Stimulated activated CD4-positive, alpha-beta T cell treated with anti-CD3 and anti-CD28 coated beads, Interleukin-4, amount 100 ng/mL, for 48 hours (primary cell): ENCODE data around the gene CFAP20.
"Not testable (repeated sequence)": the region's sequence is repeated elsewhere in the genome, so short reads cannot be mapped to it uniquely, and the experiment has no call there.

ENCODE experiments used
- DNase-seq, 2 donors: peaks; one replicate each; pipeline ENCODE4 v3.0.0-alpha.2; 2020; ENCODE audit warnings: low read depth in 2 of 2

The CFAP20 gene

DNA sequence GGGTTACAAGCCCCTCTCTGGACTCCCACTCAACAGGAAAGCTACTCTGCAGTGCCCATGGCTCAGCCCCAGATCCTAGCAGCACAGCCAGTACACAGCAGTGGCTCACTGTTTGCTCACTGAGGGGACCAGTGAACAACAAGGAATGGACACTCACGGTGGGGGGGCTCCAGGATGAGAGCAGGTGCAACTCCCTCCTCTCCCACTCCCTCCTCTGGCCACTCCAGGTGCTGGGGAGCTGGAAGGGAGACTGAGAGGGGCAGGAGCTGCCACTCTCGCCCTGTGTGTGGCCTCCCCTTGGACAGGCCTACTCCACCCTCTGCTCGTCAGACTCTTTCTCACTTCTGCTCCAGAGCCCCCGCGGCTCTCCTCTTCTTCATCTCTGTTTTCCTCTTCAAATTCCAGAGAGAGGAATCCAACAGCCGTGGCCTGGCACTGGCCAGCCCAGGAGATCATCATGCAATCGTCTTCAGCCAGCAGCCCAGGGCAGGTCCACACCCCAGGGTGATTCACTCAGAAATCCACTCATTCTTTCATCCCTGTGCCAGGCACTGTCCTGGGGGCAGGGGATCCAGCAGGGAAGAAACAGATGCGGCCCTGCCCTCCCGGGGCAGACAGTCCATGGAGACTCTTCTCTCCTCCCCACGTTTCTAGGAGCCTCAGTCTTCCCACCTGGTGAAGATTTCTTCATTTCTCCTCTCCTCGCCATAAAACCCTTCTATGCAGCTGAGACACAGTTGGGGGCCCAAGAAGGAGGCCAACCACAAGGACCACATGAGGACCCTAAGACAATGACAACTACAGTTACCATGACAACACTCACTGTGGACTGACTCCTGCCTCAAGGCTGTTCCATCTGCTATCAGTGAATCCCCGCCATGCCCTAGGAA lies 30.7 kb downstream of the CFAP20 start:
- DNase-seq, result no peak

GRCh38 chr16:58096249-58096648 lies 32.9 kb downstream of the CFAP20 start:
- DNase-seq, result no peak

DNA sequence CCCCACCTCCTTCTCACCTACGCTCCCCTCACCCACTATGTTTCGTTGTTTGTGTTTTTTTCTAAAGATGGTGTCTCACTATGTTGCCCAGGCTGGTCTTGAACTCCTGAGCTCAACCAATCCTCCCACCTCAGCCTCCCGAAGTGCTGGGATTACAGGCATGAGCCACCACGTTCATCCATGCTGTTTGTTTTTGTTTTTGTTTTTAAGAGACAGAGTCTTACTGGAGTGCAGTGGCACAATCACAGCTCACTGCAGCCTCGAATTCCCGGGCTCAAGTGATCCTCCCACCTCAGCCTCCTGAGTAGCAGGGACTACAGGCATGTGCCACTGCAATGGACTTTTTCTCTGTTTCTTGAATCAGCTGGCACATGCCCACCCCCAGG lies 33.6 kb downstream of the CFAP20 start:
- DNase-seq, result not testable (repeated sequence)

DNA sequence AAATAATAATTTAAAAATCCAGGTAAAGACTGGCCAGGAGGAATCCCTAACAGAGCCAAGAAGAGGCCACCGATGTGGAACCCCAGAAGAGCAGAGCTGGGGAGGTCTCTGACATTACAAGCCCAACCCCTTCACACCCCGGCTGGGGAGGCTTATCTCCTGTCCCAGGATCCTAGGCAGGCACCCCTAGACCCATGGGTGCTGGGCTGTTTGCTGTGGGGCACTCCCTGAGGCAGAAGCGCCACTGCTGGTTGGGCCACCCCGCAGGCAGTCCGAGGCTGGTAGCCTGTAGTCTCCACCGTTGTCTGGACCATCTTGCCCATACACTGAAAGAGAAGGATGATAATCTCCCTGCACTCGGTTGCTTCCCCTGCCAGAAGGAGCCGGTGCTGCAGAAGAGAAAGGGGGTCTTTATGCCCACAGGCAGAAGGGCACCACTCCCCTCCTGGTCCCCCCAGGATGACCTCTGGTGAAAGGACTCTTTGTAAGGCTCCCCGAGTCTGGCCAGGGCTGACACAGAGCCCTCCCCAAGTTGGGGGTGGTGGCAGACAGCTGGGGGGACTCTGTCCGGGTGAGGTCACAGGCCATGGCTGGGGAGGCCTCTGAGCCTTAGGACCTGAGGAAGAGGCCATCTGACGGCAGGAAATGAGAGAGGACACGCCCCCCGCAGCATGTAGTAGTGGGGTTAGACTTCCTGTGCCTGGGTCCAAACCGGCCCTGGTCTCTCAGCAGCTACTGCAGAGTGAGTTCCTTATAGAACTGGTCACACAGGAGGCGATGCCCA lies 34.2 kb downstream of the CFAP20 start:
- no peak for DNase-seq

- DNase-seq, result no peak
Measured at GRCh38 chr16:58094026-58094425, 35.2 kb downstream of the CFAP20 start.

- DNase-seq, result not testable (repeated sequence)
Measured at GRCh38 chr16:58090396-58090795, 38.8 kb downstream of the CFAP20 start.

GRCh38 chr16:58088091-58088490 lies 41.1 kb downstream of the CFAP20 start:
- no peak for DNase-seq

GRCh38 chr16:58087209-58087913 lies 41.8 kb downstream of the CFAP20 start:
- DNase-seq, result no peak

- DNase-seq, result no peak
Measured at GRCh38 chr16:58086381-58087208, 42.6 kb downstream of the CFAP20 start.

DNA sequence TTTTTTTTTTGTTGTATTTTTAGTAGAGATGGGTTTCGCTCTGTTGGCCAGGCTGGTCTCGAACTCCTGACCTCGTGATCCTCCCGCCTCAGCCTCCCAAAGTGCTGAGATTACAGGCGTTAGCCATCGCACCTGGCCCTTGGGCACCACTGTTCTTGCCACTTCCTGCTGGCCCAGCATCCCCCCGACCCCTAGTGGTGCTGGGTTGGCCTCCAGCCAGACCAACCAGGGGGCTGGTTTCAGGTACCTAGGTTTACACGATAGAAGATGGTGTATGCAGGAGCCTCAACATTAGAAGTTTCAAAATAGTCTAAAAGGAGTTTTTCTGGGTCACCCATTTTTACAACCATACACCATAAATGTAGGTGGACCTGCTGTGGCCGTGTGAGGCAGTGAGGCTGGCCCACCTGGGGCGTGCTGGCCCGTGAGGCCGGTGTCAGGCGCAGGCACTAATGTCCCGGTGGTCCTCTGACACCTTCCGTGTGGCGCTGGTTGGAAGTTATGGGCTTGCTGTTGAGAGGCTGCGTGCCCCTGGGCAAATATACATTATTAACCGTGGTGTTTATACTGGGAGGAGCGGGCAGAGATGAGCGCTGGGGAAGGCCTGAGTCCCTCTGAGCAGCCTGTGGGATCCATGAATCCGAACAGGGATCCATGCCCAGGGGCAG lies 43.5 kb downstream of the CFAP20 start:
- DNase-seq, result no peak

DNA sequence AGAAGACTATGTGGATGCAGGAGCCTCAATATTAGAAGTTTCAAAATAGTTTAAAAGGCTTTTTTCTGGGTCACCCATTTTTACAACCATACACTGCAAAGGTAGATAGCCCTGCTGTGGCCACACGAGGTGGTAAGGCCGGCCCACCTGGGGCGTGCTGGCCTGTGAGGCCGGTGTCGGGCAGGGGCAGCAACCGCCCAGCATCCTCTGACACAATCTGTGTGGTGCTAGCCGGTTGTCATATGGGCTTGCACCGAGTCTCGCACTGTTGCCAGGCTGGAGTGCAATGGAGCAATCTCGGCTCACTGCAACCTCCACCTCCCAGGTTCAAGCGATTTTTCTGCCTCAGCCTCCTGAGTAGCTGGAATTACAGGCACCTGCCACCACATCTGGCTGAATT lies 44.0 kb downstream of the CFAP20 start:
- DNase-seq, result no peak

- no peak for DNase-seq
Measured at GRCh38 chr16:58084635-58085034, 44.5 kb downstream of the CFAP20 start.

- DNase-seq, result no peak
Measured at GRCh38 chr16:58082381-58082780, 46.8 kb downstream of the CFAP20 start.

DNA sequence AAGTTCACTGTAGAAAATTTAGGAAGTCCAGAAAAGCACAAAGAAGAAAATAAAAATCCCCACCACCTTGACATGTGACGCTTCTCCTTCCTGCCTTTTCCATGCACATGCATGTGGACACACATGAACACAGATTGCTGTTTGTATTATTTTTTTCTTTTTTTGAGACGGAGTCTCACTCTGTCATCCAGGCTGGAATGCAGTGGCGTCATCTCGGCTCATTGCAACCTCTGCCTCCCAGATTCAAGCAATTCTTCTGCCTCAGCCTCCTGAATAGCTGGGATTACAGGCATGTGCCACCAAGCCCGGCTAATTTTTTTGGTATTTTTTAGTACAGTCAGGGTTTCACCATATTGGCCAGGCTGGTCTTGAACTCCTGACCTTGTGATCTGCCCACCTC lies 48.5 kb downstream of the CFAP20 start:
- DNase-seq, result not testable (repeated sequence)

- DNase-seq, result no peak
Measured at GRCh38 chr16:58077796-58078195, 51.4 kb downstream of the CFAP20 start.

DNA sequence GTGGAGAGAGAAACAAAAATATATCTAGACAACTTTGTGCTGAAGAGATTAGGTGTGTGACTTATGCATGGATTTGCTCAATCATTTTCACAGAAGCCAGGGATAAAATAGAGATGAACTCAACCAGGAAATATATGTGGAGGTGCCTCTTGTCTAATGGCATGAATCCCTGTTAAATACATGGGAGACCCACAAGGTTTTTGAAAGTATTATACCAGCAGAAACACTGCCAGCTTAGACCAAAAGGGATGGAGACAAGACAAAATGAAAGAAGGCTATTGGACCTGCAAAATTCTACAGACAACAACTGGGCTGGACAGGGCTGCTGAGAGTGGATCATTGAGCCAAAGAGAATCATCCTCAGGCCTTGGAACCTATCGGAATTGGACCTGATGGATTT lies 52.7 kb downstream of the CFAP20 start:
- no peak for DNase-seq

- DNase-seq, result no peak
Measured at GRCh38 chr16:58074657-58075056, 54.5 kb downstream of the CFAP20 start.

GRCh38 chr16:58073086-58073485 lies 56.1 kb downstream of the CFAP20 start:
- DNase-seq, result not testable (repeated sequence)

DNA sequence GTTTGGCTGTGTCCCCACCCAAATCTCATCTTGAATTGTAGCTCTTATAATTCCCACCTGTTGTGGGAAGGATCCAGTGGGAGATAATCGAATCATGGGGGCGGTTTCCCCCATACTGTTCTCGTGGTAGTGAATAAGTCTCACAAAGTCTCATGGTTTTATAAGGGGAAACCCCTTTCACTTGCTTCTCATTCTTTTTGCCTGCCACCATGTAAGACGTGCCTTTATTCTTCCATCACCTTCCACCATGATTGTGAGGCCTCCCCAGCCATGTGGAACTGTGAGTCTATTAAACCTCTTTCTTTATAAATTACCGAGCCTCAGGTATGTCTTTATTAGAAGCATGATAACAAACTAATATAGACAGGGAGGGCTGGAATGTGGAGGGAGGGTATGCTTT lies 57.0 kb downstream of the CFAP20 start:
- DNase-seq, result not testable (repeated sequence)

- no peak for DNase-seq
Measured at GRCh38 chr16:58070585-58070984, 58.6 kb downstream of the CFAP20 start.
